Fibroblast of lung (primary cell): Measurements from ENCODE around the gene CACNA2D3.

ENCODE experiments used
- CTCF ChIP-seq, 2 donors: IDR thresholded peaks in 1 of 2; conservative IDR thresholded peaks in 1 of 2; 1 replicate in 1 of 2; 2 replicates in 1 of 2; pipeline ENCODE4 v1.5.1; 2011 to 2012; ENCODE audit warnings: low read length in 2 of 2, control low read depth in 1 of 2, inconsistent platforms in 1 of 2, low read depth in 1 of 2, mild to moderate bottlenecking in 1 of 2
- EZH2 ChIP-seq: IDR thresholded peaks from 2 replicates; pipeline ENCODE4 v1.5.1; 2012; ENCODE audit warnings: low read length, control low read depth, mild to moderate bottlenecking; ENCODE audit errors: missing control alignments

GRCh38 chr3:54832876-54833275 lies 710.5 kb downstream of the CACNA2D3 start:
- no peak for TF ChIP-seq EZH2
- no peak for TF ChIP-seq CTCF (conservative IDR thresholded peaks at IDR 0.05 in 1 of 2, IDR thresholded peaks at IDR 0.05 in 1 of 2; ENCODE audit: low read depth in 1 of 2, low read length in 2 of 2)
